ENCODE data around the gene CD53.
"Not testable (repeated sequence)": the region's sequence is repeated elsewhere in the genome, so short reads cannot be mapped to it uniquely, and the experiment has no call there.

Gene CD53, protein sequence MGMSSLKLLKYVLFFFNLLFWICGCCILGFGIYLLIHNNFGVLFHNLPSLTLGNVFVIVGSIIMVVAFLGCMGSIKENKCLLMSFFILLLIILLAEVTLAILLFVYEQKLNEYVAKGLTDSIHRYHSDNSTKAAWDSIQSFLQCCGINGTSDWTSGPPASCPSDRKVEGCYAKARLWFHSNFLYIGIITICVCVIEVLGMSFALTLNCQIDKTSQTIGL

DNA sequence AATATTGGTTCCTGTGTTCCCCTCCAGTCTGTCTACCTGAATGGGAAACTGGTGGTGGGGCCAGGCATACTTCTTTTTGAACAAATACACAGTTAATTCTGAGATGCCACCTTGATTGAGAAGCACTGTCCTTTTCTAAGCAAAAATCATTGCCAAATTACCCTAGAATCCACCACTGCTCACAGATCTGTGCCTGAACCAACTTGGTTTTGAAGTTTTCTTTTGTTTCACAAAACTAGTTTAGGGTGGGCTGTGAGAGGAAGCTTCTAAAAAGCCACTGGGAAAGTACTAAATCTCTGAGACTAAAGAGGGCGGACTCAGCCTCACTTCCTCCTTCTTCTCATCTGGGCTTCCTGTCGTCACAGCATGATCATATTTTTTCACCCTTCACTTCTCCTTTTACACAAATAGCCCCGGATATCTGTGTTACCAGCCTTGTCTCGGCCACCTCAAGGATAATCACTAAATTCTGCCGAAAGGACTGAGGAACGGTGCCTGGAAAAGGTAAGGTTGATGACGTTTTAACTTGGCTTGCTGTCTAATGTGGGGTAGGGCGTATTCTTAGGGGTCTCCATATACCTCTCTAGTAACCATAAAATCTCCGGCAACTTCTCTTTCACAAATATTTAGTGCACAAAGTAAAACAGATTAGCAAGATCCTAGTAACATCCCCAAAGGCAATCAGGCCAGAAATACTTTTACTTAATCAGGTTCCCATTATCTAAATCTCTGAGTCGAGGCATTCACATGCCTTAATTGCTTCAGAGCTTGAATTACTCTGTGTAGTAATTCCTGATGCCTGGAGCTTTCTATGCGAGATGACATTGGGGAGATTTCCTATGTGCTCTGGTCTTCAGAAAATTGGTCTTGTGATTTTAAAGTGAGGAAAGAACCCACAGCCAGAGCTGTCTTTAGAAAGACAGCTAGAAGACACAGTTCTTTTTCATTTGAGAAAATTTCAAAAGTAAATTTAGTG is at the start of gene CD53:
Gene CD53 (plus strand): TSS at position 404 of the 976 bp plus-strand sequence. CDS start 18,261 bp downstream, outside the sequence.
- peak; percentile 34 for DNase-seq

DNA sequence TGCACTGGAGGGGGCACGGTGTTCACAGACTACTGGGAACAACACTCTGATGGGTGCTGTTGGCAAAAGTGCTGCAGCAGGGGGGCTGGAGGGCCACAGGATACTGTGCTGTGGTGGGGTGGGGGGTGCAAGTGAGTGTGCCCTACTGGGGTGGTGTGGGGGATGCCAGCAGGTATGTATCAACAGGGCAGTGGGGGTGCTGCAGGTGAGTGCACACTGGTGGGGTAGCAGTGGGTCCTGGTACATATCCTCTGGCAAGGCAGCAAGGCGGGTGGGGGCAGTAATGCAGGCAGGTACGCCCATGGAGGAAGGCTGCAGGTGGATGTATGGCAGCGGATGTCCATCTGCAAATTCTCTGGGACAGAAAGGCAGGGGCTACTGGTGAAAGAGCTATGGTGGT is 48.8 kb upstream of the CD53 start:
- no peak for DNase-seq

DNA sequence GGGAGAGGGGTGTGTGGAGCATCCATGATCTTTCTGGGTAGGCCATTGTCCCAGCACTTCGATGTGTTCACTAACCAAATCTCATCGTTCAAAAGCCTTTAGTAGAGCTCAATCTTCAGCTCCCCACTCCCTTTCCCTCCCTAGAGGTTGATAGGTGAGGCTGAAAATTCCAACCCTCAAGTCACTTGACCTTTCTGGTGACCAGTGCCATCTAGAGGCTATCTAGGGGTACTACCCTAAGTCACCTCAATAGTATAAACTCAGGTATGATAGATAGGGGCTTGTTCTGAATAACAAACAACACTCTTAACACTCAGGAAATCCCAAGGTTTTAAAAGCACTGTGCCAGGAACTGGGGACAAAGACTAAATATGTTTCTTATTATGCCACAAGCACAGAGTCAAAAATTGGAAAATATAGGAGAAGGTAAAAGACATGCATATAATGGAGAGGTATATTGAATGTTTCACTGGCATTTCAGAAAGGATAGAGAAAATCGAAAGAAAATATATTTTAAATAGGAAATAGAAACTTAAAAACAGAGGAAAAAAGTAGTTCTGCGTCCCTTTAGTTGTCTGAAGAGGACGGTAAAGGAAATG is 42.9 kb upstream of the CD53 start:
- DNase-seq = no peak

DNA sequence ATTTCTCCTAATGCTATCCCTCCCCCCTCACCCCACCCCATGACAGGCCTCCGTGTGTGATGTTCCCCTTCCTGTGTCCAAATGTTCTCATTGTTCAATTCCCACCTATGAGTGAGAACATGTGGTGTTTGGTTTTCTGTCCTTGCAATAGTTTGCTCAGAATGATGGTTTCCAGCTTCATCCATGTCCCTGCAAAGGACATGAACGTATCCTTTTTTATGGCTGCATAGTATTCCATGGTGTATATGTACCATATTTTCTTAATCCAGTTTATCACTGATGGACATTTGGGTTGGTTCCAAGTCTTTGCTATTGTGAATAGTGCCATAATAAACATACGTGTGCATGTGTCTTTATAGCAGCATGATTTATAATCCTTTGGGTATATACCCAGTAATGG is 39.2 kb upstream of the CD53 start:
- DNase-seq = not testable (repeated sequence)

DNA sequence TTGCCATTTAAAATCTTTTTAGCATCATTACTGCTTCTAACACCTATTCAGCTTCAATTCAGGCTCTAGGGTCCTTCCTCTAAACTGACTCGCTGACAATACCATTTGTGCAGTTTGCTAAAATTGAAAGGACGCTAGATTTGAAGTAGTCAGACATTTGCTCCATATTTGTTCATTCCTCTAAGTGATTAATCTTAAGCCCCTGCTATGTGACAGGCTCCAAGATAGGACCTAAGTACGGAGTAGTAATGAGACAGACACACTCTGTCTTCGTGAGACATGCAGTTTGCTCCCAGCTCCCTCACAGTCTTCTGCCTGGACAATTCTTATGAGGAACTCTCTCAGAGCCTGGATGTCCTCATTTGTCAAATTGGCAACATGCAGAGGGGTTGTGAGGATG is 26.1 kb upstream of the CD53 start:
- DNase-seq = no peak

DNA sequence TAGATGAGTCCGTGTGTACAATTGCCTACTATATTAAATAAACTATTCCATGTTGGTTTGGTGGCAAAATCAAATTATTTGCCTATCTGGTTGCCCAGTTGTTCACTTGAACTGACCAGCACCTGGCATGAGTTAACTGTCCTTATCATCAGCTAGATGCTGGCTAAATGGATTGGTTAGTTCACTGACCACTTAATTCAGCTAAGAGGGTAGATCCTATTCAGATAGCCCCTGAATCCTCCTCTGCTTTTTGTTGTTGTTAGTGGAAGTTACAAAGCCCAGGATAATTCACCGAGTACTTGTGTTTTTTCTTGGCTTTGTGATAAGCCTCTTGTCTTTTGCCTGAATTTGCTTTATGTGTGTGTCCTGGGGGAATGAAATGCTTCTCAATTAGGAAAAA is 22.8 kb upstream of the CD53 start:
- DNase-seq = no peak

DNA sequence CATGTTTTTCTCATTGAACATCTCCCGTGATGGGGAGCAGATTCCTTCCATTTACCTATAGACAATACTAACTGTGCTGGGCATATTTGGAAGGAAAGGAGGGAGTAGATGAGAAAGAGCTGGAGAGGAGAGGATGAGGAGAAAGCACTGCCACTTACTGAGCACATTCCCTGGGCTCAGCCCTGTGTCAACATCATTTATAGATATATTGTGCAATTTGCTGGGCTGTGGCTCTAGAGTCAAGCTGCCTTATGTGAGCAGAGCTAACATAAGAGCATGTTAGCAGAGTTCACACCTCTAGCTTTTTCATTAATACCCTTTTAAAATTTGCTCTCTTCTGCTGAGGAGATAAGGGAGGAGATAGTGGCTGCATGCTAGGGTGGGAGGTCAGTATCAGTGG is 22.3 kb upstream of the CD53 start:
- no peak for DNase-seq

DNA sequence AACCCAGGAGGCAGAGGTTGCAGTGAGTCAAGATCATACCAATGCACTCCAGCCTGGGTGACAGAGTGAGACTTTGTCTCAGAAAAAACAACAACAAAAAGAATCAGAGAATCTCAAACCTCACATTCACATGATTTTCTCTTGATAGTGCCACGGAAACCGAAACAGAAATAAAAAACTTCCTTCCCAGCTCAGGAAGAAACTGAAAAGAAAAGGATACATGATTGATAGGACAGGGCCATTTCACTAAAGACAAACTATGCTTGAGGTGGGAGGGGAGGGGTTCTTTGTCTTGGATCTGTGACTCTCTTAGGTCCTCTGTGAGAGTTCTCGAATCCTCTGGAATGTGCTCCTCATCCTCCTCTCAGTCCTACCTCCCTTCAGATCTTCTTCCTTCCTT is 19.8 kb upstream of the CD53 start:
- no peak for DNase-seq

DNA sequence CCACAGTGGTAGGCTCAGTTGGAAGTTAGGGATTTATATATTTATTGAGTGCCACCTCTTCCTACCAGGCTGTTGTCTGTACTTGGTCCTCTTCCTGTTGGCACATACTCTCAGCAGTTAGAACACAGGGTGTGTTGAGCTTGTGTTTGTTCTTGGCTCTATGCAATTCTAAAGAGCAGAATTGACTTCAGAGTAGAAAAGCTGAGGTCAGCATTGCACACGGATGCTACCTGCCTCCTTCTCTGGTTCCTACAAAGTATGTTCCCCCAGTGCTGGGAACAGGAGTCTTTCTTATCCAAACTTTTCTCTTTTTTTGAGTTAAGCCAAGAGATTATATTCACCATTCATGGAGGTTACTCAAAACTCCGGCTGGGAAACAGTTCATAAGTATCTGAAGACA is 16.5 kb upstream of the CD53 start:
- DNase-seq = no peak

DNA sequence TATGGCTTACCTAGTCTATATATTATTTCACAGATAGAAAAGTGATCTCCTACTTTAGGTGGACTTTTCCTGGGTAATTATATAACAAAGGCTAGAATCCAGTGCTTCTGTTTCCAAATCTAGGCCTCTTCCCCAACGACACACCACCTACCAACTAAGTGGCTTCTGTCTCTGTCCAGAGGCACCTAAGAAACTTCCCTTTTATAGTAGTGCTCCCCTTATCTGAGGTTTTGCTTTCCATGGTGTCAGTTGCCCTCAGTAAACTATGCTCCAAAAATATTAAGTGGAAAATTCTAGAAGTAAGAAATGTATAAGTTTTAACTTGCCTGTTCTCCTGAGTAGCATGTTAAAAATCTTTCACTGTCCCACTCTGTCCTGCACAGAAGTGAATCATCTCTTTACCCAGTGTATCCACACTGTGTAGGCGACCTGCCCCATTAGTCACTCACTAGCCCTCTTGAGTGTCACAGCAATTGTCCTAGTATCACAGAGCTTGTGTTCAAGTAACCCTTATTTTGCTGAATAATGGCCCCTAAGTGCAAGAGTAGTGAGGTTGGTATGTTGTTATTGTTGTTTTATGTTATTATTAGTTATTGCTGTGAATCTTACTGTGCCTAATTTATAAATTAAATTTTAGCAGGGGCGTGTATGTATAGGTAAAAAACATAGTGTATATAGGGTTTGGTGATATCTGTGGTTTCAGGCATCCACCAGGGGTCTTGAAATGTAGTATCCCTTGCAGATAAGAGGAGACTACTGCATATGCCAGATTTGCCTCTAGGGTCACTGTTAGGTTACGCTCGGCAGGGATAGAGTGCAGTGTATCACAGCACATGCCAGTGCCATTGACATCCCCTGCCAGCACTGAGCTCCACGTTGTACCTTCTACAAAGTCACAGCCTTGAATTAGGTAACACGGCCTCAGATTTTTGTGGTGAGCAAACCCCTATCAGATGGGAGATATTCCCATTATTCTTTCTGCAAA is 14.7 kb upstream of the CD53 start:
- DNase-seq = no peak

DNA sequence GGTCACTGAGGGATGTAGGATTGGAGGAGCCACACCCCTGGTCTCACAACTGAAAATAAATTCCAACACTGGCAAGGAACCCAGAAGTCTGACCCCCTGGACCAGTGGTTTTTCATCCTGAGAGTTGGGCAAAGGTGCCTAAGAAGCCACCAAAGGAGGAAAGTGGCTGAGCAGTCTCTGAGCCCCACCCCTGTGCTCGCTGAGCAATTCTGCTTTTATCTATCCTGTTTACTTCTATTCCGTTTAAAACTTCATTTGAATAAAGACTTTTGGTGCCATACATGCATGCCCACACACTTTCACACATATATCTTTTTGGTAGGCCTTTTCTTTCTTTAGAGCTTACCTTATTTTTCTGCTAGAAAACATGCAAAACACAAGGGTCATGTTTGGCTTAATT is 13.9 kb upstream of the CD53 start:
- no peak for DNase-seq

DNA sequence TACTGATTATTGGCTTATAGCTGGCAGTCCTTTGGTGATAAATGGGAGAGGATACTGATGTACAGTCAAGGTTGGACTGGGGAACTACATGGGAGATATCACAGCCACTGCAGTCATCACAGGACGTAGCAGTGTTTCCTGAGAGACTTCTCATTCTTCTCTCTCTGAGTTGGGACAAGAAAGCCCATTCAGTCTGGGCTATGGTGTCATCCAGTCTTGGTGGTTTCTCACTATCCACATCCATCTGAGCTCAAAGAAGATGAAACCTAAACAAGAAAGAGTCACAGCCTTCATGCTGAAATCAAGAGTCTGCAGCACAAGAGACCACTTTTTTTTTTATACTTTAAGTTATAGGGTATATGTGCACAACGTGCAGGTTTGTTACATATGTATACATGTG is 12.8 kb upstream of the CD53 start:
- DNase-seq = peak; percentile 19

DNA sequence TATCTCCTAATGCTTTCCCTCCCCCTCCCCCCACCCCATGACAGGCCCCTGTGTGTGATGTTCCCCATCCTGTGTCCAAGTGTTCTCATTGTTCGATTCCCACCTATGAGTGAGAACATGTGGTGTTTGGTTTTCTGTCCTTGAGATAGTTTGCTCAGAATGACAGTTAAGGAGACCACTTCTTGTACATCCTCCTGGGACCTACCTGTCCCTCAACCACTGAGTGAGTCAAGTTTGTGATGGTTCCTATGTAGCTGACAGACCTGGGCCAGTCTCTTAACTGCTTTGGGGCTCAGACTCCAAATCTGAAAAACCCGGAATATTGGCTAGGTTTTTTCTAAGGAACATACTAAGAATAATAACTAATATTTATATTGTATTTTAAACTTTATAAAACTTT is 12.3 kb upstream of the CD53 start:
- DNase-seq = not testable (repeated sequence)

DNA sequence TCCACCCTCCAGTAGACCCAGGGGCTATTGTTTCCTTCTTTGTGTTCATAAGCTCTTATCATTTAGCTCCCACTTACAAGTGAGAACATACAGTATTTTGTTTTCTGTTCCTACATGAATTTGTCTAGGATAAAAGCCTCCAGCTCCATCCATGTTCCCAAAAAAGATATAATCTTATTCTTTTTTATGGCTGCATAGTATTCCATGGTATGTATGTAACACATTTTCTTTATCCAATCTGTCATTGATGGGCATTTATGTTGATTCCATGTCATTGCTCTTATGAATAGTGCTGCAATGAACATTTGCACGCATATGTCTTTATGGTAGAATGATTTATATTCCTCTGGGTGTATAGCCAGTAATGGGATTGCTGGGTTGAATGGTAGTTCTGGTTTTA is 11.0 kb upstream of the CD53 start:
- DNase-seq = not testable (repeated sequence)

DNA sequence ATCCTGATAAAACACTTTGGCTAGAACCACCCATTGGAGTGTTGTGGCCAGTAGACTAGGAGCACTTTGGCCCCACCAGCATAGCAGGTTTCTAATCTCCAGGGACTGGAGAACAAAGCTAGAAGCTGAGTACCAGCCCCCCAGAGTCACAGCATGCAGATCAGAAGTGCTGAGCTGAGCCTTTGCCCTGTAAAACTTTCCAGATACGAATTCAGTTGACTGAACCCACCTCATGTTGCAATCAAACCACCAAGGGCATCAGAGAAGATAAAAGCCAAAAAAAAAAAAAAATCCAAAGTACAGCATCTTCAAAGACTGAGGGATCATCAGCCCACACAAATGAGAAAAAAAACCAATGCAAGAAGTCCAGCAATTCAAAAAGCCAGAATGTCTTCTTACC is 8.7 kb upstream of the CD53 start:
- DNase-seq = no peak

DNA sequence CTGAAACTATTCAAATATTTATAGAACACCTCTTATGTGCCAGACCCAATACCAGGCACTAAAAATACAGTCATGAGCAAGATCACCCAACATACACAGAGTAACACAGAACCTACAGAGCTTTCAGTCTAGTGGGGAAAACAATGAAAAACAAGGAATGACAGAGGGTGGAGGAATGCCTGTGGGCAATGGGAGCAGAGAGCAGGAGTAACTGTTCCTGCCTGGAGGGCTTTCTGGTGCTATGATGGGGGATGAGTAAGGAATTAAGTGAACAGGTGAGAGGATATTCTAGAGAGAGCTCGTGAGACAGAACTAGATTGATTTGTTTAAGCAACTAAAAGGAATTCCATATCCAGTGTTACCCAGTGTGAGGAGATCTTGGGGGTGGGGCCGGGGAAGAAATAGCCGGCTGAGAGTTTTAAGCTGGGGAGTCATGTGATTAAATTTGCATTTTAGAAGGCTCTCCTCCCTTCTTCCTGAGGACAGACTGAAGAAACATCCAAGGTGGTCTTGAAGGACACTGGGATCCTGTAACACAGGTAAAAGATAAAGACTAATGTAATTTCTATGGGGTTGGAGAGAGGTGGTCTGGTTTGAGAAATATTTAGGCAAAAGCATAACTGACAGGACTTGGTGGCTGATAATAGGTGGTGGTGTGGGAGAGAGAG is 2.1 kb upstream of the CD53 start:
- no peak for DNase-seq

DNA sequence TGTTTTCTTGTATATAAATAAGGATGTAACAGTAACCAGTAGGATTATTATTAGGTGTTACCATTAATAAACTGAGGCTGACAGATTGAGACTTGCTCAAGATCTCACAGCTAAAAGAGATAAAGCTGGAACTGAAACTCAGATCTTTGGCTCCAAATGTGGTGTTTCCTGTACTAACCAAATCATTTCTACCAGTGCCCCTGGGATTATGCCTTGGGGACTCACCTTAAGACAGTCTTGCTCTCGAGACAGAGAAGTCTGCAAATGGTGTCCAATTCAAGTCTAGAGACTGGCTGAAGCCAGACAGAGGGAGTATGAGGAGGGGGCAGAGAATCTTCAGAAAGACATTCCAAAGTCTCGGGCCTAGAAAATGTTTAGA is 593 bp upstream of the CD53 start:
- DNase-seq = no peak

DNA sequence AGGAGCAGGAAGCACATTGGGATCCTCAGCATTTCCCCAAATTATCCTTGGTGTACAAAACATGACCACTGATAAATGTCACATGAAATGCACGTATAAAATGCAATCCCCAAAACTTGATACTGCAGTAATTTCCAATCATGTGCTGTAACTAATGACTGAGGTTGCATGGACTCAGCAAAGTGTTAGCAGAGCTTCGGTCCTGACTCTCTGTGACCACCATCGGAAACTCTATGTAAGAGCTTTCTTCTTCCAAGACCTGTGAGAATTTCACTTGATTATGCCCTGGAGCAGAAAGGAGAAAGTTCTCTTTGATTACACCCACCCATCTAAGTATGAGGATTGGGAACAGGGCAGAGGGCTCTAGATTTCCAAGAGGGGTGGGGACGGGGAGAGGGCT is 908 bp downstream of the CD53 start:
- DNase-seq = peak; percentile 22

DNA sequence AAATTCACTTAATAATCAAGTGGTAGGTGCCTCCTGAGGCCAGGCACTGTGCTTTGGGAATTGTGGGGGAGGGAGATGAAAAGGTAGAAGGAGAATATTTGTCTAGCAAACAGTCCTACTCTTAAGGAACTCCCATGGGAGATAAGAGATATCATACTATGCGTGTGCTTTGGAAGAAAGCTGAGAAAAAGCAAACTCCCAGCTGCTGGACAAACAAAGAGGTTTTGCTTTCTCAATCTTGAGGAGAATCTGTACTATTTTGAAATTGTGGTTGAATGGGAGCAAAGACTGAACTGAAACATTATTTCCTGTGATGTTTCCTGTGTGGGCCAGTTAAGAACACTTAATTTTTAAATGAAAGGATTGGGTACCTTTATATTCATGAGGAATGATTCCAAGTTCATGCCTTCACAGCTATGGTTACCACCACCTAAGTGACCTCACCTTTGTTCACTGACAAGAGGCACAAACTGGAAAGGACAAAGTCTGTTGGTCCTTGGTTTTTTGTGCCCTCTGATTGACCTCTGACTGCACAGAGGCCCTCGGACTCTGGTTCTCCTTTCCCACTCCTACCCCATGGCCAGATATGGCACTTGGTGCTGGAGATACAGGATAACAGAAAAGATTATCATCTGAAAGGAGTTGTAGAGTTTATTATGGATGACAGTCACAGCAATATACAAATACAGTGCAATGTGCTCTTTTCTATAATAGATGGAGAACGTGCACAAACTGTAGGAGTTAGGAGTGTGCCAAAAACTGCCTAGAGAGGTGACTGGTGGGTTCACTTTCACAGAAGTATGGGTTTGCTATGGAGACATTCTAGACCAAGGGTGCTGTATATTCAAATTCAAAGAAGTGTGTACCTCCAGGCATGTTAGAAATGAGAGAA is 1.6 kb downstream of the CD53 start:
- DNase-seq = no peak

DNA sequence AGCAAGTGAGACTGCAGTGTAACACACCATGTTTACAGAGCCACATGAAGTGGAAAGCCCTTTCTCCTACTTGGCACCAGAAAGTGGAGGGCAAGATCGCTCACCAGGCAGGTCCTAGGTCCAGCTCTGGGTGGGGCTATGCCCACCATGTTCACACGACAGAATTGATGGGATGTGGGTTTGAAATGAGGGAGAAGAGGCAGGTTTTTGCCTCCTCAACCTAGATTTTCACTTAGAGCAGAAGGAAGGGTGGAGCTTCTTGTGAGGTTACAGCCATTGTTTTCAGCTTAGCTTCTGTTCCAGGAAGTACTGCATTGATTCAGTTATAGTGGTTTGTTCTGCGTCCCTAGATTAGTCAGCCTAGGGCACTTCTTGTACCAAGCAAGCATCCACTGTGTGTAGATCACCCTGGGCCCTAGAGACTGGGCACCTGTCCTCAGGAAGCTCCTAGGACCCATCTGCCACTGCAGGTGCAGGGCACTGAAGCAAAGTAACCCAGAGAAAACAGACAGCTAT is 2.3 kb downstream of the CD53 start:
- DNase-seq = peak; percentile 63
